Measurements from ENCODE around the gene PYGM. TPM values are rescaled to one million over a fixed set of nuclear protein-coding genes. Genes with fewer than 3 reads are reported as not detected.

PYGM gene
- total and polyA plus RNA-seq, 2 donors (not counting 3 experiments of a cell fraction or from before 2014, with no cell fraction given) = 0.10 to 0.62 TPM

DNA sequence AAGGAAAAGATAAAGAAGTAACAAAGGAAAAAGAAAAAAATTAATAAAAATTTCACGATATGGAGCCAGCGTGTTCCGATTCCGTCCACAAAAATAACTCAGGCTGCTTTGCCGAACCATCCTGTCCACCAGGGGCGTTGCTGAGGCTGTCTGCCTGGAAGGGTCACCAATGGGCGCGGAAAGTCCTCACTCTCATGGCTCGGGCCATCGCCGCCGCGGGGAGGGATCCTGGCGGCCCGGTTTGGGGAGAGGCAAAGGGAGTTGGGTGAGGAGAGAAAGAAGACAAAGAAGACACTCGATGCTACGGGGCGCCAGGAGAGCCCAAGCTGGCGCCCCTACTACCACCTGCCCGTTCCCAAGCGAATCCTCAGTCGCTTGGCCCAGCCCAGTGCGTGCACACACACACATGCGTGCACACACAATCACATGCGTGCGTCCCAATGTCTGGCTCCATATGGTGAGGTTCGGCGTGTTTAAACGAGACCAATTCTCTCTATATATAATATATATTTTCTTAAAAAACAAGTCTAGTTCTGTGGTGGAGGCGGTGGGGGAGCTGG lies 5.6 kb upstream of the PYGM start:
- no peak overlapping the region for H2AFZ ChIP-seq (ENCODE audit: low read depth, low read length)
- H3K79me2 ChIP-seq (ENCODE audit: control insufficient read depth, insufficient read depth, low read length) = peaks cover 37% of the 10 kb centered on the region
- no peaks in the 10 kb centered on the region for H3K9me3 ChIP-seq (replicated peaks; ENCODE audit: control insufficient read depth, insufficient read depth, low read length)
- POLR2A ChIA-PET = interaction anchor here (0.8 kb wide), 1 partner anchor 13 kb away, joined by 3 read pairs; the partner anchor contains the start of gene SF1
- dilution Hi-C loops (cut with MboI; ENCODE audit: extremely low pct_ligation_motif_present, low sequenced_read_pairs) (no loop called here), intact Hi-C loops (cut with micrococcal nuclease) (no loop called here)
- no peaks in the 10 kb centered on the region for H3K27me3 ChIP-seq (ENCODE audit: control insufficient read depth in 2 of 2, insufficient read depth in 2 of 2, low read length in 2 of 2)
- no peak overlapping the region for H3K4me3 ChIP-seq (replicated peaks in 1 of 3; ENCODE audit: insufficient read depth in 1 of 3, low read depth in 1 of 3, low read length in 3 of 3)
- H3K9me1 ChIP-seq (replicated peaks; ENCODE audit: control insufficient read depth, extremely low read depth, insufficient read depth, low read length) = no peaks in the 10 kb centered on the region
- CTCF ChIA-PET = interaction anchor here (1.6 to 2.6 kb wide), 2 partner anchors 7 to 12 kb away, joined by 6 to 12 read pairs; no protein-coding TSS in a partner anchor
- H4K20me1 ChIP-seq (replicated peaks; ENCODE audit: control insufficient read depth, extremely low read depth, insufficient read depth, low read length) = peaks cover 3% of the 10 kb centered on the region
- H3K9ac ChIP-seq (replicated peaks; ENCODE audit: extremely low read depth, insufficient read depth, low read length) = no peak overlapping the region
- peaks cover 20% of the 10 kb centered on the region for H3K4me1 ChIP-seq (ENCODE audit: control insufficient read depth, extremely low read depth, insufficient read depth, low read length)
- no peak overlapping the region for H3K27ac ChIP-seq (ENCODE audit: insufficient read depth, low read depth, low read length)
- no TSS peak for BruUV-seq (replicated peaks)
- H3K4me2 ChIP-seq (ENCODE audit: insufficient read depth, low read length) = no peak overlapping the region
- H3K36me3 ChIP-seq (ENCODE audit: control insufficient read depth in 2 of 2, extremely low read depth in 1 of 2, insufficient read depth in 2 of 2, low read length in 2 of 2) = peaks cover 56 to 67% of the 10 kb centered on the region in 2 experiments
- FAIRE-seq (no peak), DNase-seq (ENCODE audit: low read depth, low spot score) (no peak)
- TF ChIP-seq MAX (IDR thresholded peaks at IDR 0.05; ENCODE audit: insufficient read depth, insufficient read length) (no peak), JUN (IDR thresholded peaks at IDR 0.05; ENCODE audit: borderline replicate concordance, insufficient read depth, insufficient read length, low read depth) (no peak), POLR2AphosphoS5 (IDR thresholded peaks at IDR 0.05; ENCODE audit: insufficient read depth, low read depth, low read length) (peak; percentile 24), MYC (IDR thresholded peaks at IDR 0.05; ENCODE audit: low read depth, low read length) (no peak), POLR2A (IDR thresholded peaks at IDR 0.05; ENCODE audit: low read depth, low read length) (no peak), EZH2 (IDR thresholded peaks at IDR 0.05; ENCODE audit: borderline replicate concordance, low read depth, low read length, severe bottlenecking) (no peak), FOS (IDR thresholded peaks at IDR 0.05; ENCODE audit: borderline replicate concordance, insufficient read depth, low read length) (no peak), GATA2 (IDR thresholded peaks at IDR 0.05; ENCODE audit: insufficient read depth, insufficient read length, low read depth, low read length) (no peak)
- TF ChIP-seq, protein P1, sequence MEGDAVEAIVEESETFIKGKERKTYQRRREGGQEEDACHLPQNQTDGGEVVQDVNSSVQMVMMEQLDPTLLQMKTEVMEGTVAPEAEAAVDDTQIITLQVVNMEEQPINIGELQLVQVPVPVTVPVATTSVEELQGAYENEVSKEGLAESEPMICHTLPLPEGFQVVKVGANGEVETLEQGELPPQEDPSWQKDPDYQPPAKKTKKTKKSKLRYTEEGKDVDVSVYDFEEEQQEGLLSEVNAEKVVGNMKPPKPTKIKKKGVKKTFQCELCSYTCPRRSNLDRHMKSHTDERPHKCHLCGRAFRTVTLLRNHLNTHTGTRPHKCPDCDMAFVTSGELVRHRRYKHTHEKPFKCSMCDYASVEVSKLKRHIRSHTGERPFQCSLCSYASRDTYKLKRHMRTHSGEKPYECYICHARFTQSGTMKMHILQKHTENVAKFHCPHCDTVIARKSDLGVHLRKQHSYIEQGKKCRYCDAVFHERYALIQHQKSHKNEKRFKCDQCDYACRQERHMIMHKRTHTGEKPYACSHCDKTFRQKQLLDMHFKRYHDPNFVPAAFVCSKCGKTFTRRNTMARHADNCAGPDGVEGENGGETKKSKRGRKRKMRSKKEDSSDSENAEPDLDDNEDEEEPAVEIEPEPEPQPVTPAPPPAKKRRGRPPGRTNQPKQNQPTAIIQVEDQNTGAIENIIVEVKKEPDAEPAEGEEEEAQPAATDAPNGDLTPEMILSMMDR (IDR thresholded peaks at IDR 0.05; ENCODE audit: extremely low read depth in 1 of 2, insufficient read depth in 1 of 2, low read depth in 1 of 2, low read length in 2 of 2) = peak in 1 of 2 donors; percentile 11

Data from endothelial cell of umbilical vein (primary cell).